A549 treated with CORT108297 at 1 μM for 4 hours (cell line): ENCODE results near the gene ETF1. TPM values are rescaled to one million over a fixed set of nuclear protein-coding genes. Genes with fewer than 3 reads are reported as not detected.

ENCODE experiments used
- total RNA-seq: library from RNA; stranded (reverse); fragments of 200-300 nt; extraction: Qiagen RNA extraction; gene quantifications from 5 replicates; pipeline ENCODE4 v1.2.3, GENCODE V29; 2022

ETF1 gene
- total RNA-seq: 111 to 158 TPM (median 121 TPM) in 5 replicates

GRCh38 chr5:138542956-138543729 is at the start of gene ETF1:
ETF1 (minus strand) TSS chr5:138543236; CDS start chr5:138542918, 318 bp downstream.

DNA sequence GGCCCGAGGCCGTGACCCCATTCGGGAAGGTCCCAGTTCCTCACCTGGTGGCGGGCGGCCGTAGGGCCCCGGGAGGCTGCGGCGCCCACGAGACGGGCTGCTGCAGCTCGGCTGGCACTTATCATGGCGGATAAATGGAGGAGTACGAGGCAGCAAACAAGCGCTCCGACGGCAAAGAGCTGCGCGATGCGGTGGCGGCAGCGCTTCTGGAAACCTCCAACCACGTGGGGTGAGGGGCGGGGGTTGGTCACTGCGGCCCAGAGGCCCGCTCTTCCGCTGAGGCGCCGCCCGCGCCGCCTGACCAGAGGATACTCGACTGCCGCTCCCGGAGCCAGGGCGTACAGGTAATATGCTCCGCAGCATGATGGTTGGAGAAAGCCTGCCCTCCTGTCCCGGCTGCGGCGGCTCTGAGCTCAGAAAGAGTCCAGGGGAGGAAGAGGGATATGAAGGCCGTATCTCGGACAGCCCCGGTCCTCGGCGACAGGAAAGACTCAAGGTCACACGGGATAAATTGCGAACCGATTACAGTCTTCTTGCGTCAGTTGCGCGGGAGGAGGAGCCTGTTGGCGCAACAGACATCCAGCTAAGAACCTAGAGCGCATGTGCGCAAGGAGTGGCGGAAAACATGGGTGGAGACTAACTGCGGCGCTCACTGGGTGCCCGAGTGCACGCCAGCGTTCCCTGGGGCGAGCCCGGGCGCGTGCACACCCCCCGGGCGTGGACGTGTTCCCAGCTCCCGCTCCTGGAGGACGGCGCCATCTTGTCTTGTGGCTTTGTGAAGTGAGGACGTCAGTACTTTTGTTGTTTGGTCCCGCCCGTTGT is 32.4 kb upstream of the ETF1 start, which contains the start of gene HSPA9:
TSS of gene HSPA9 (minus strand) at position 208 of the 822 bp plus-strand sequence. CDS start at position 125, 83 bp downstream.

DNA sequence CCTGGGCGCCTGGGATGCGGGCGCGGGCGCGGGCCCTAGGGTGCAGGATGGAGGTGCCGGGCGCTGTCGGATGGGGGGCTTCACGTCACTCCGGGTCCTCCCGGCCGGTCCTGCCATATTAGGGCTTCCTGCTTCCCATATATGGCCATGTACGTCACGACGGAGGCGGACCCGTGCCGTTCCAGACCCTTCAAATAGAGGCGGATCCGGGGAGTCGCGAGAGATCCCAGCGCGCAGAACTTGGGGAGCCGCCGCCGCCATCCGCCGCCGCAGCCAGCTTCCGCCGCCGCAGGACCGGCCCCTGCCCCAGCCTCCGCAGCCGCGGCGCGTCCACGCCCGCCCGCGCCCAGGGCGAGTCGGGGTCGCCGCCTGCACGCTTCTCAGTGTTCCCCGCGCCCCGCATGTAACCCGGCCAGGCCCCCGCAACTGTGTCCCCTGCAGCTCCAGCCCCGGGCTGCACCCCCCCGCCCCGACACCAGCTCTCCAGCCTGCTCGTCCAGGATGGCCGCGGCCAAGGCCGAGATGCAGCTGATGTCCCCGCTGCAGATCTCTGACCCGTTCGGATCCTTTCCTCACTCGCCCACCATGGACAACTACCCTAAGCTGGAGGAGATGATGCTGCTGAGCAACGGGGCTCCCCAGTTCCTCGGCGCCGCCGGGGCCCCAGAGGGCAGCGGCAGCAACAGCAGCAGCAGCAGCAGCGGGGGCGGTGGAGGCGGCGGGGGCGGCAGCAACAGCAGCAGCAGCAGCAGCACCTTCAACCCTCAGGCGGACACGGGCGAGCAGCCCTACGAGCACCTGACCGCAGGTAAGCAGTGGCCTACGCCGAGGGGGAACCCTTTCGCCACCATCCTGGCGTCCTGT is 77.5 kb downstream of the ETF1 start, which contains the start of gene EGR1:
TSS of gene EGR1 (plus strand) at position 219 of the 864 bp plus-strand sequence. CDS start at position 502, 283 bp downstream.

Other genes starting within 250 kb of the ETF1 start
- gene CDC25C, start 211.4 kb downstream of the ETF1 start, total RNA-seq: 10.1 to 12.7 TPM (median 11.5 TPM) in 5 replicates
- 17.9 to 23.4 TPM (median 21.3 TPM) in 5 replicates for gene FAM53C, start 205.0 kb downstream of the ETF1 start, total RNA-seq
- 35.8 to 50.7 TPM (median 41.6 TPM) in 5 replicates for gene KDM3B, start 190.6 kb downstream of the ETF1 start, total RNA-seq
- 6.5 to 8.1 TPM (median 6.8 TPM) in 5 replicates for gene REEP2, start 104.2 kb downstream of the ETF1 start, total RNA-seq
- 7.1 to 12.8 TPM (median 9.9 TPM) in 5 replicates for gene EGR1, start 77.8 kb downstream of the ETF1 start, total RNA-seq
- gene HSPA9, start 32.2 kb upstream of the ETF1 start, total RNA-seq: 329 to 377 TPM (median 336 TPM) in 5 replicates
- 177 to 232 TPM (median 203 TPM) in 5 replicates for gene CTNNA1, start 210.2 kb upstream of the ETF1 start, total RNA-seq